GM19025 (cell line): Measurements from ENCODE around the gene TAF5L.
"Not testable (repeated sequence)": the region's sequence is repeated elsewhere in the genome, so short reads cannot be mapped to it uniquely, and the experiment has no call there.

ENCODE experiments used
- ATAC-seq: cut with Tn5 transposase; IDR thresholded peaks from one replicate; pipeline ENCODE4 v1.9.1; 2021; ENCODE audit warnings: mild to moderate bottlenecking, low read depth, moderate library complexity; ENCODE audit not compliant: unreplicated experiment

TAF5L gene

DNA sequence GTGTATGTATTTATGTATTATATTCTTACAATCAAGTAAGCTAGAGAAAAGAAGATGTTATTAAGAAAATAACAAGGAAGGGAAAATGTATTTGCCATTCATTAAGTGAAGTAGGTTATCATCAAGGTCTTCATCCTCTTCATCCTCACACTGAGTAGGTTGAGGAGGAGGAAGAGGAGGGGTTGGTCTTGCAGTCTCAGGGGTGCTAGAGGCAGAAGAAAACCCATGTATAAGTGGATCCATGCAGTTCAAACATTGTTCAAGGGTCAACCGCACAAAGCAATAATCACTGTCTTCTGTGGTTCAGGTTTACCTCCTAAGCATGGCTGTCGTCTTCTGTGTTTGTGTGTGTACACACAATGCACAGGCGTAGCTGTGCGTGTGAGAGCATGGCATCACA is 17.0 kb upstream of the TAF5L start:
- no peak for ATAC-seq

DNA sequence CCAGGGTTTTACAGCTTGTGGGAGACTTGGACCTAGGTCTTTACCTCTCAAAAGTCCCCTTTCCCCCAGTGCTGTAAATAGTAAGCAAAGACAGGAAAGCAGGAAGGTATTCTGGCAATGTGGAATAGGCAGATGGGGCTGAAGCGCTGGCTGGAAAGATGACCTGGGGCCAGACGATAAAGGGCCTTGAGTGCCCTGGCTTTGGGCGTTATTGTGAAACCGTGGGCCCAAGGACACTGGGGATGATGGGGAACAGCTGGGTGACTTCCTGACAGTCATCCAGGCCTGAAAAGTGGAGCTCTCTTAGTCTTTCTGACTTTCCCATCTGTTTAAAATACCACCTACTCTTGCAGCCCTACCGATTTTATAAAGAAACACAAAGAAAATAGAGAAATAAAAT is 16.5 kb upstream of the TAF5L start:
- no peak for ATAC-seq

DNA sequence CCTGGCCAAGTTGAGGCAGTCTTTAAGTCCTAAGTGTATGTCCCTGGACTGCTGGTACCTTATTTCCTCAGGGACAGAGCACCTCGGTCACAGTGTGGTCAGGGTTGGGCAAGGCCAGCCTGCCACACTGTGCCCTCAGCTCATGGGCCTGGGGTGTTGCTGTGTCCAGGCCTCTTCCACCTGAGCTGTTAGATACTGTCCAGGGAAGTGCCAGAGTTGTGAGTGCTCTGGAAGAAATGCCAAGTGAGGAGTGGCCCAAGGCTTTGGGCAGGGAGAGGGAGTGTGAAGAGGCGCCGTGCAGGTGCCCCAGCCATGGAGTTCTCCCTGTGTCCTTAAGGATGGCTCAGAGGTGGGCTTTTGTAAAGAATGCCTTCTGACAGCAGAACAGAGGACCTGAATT is 15.4 kb upstream of the TAF5L start:
- no peak for ATAC-seq

GRCh38 chr1:229640455-229640854 is 14.5 kb upstream of the TAF5L start:
- ATAC-seq: no peak

DNA sequence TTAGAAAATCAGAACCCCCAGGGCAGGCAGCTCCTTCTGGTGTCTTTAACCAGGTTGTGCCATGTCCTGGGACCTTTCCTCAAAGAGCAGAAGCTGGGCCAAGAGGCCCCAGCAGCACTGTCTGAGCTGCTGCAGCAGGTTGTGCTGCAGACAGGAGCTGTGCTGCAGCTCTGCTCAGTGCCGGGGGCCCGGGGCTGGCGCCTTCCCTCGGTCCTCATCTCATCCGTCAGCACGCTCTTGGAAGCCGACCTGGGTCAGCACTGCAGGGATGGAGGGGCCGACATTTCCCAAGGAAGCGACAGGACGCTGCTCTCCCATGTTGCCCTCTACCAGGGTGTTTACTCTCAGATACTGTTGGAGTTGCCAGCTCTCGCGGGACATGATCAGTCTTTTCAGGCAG is 11.8 kb upstream of the TAF5L start:
- no peak for ATAC-seq

- ATAC-seq: no peak
Observed at GRCh38 chr1:229636042-229636441, 10.1 kb upstream of the TAF5L start.

DNA sequence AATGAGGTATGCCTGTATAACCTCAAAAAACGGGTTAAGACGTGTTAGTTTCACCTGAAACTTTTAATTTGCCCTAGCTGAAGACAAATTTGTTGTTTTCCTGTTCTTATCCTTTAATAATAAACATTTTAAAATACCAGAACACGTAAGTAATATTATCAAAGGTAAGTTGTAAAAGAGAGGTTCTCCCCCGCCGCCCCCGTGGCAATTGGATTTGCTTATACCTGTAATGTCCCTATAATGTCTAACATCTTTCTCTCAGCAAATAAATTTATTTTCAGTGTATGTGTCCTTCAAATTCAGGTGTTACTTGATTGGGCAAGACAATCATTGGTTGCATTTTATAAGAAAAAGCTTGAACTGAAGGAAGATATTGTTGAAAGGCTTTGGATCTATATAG is 6.0 kb upstream of the TAF5L start:
- ATAC-seq: no peak

DNA sequence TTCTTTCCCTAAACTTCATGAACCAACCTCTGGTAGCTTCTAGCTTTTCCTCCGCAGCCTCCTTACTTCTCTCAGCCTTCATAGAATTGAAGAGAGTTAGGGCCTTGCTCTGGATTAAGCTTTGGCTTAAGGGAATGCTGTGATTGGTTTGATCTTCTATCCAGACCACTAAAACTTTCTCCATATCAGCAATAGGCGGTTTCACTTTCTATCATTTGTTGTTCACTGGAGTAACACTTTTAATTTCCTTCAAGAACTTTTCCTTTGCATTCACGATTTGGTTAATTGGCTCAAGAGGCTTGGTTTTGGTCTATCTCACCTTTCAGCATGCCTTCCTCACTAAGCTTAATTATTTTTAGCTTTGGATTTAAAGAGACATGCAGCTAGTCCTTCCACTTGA is 5.2 kb upstream of the TAF5L start:
- ATAC-seq: no peak

- ATAC-seq: no peak
Observed at GRCh38 chr1:229629261-229629660, 3.3 kb upstream of the TAF5L start.

DNA sequence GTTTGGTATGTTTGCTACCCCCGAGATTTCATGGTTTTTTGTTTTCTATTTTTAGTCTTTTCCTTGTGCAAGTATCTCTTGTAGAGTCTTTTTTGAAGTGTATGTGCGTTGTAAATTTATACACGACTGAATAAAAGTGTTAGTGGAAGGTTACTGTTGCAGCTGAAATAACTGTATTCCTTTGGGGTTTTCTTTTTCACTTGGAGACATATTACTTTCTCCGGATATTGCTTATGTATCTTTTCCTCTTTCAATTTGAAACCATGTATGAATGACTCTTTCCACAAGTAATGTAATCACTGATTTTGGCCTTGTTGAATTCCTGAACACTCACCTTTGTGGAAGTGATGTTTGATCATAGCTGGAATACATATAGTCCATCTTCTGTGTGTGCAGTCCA is 1.1 kb upstream of the TAF5L start:
- no peak for ATAC-seq

- ATAC-seq: peak; percentile 36
Observed at GRCh38 chr1:229625071-229625914, 629 bp downstream of the TAF5L start.

GRCh38 chr1:229624521-229625070 is 1.3 kb downstream of the TAF5L start:
- ATAC-seq: no peak

DNA sequence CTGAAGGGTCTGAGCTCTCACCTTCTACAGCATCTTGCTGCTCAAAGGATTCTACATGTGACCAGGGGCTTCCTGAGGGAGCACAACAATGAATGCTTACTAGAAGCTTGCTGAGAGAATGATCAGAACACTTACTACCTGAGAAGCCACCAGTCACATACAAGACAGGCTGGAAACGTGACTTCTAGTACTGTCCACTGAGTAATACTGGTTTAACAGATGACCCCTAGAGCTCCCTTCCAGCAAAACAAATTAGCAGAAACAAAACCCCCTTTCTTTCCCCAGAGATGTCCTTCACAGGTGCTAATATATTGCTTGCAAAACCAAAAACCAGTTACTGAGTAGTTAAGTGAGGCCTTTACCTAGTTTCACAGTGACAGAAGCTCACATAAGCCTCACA is 2.1 kb downstream of the TAF5L start:
- ATAC-seq: no peak

DNA sequence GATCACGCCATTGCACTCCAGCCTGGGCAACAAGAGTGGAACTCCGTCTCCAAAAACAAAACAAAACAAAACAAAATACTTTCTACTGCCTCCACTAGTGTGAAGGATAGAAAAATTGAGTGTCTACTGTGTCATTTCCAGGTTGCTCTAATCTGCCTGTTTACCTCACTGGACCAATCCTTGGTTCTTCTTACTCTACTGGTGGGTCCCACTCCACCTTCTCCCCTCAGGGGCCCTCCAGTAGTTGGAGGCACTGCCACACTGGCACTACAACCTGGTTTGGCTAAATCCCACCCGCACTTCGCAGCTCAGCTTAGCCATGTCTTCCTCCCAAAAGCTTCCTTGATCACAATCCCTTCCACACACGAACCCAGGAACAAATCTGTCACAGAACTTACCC is 2.7 kb downstream of the TAF5L start:
- ATAC-seq: no peak

GRCh38 chr1:229622641-229623120 is 3.2 kb downstream of the TAF5L start:
- ATAC-seq: not testable (repeated sequence)

DNA sequence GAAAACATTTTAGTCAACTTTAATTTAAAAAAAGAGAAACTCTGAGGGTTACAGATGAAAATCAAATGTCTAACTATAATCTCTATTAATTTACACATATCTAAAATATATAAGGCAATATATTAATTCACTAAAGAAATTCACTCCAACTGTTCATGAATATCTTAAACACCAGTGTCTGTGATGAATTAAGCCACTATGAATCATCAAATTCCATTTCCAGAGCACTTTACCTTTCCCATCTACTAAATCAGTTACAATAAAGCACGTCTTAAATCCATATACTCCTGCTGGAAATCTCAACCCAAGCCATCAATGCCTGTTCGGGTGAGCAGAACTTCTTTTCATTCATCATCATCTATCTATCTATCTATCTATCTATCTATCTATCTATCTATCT is 4.3 kb downstream of the TAF5L start:
- no peak for ATAC-seq

DNA sequence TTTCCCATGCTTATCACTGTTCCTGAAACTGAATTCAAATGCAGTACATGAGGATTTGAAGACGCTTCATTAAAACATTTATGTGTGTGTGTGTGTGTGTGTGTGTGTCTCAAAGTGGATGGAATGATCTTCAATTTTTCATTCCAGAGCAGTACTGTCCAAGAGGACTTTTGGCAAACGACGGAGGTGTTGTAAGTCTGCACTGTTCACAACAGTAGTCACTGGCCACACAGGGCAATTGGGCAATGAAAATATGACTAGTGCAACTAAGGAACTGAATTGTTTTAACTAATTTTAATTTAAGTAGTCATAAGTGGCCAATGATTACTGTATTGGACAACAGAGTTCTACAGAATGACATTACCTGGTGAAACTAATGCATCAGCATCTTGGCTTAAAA is 5.0 kb downstream of the TAF5L start:
- no peak for ATAC-seq

- ATAC-seq: no peak
Observed at GRCh38 chr1:229619614-229620013, 6.3 kb downstream of the TAF5L start.

DNA sequence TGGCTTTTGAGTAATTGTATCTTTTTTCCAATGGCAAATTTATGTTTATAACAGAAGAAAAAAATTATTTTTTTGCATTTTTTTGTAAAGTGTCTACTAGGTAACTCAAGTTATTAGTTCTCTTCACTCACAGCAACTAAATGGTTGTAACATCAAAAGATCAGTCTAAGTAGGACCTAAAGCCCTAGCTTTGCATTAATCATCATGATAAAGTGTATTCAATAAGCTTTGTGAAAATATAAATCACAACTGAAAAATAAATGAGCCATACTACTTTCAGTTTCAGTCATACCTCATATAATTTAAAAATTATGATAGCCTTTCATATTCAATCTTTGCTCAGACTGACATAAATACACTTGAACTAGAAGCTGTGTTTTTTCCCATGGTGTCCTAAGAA is 6.9 kb downstream of the TAF5L start:
- no peak for ATAC-seq

DNA sequence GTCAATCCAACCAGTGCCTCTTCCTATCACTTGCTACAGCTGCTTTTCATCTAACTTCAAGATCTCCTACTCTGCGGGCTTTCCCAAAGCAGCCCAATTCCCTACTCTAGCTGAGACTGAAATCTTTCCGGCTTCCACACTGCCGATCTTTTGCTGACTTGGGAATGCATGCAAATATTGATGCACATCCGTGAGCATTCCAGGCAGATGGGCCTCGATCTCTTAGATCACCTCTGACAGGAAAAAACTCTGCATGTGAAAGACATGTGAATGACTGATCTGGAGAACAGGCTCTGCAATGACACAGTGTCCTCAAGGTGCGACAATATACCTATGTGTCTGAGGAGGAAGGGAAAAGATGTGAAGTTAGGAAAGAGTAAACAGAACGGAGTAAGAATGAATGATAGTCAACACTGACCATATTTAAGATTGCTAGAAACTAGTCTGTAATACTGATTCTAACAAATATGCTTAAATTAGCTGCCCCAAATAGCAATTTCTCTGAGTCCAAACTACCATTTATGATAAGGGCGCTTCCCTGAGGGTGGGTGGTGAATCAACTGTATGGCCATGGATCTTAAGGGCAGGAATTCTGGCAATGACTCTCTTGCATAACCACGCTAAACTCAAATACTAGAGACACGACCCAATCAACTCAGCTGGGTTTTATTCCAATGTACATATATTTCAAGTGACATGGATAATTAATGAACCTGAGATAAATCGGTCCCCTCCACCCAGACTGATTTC is 8.4 kb downstream of the TAF5L start:
- ATAC-seq: no peak

DNA sequence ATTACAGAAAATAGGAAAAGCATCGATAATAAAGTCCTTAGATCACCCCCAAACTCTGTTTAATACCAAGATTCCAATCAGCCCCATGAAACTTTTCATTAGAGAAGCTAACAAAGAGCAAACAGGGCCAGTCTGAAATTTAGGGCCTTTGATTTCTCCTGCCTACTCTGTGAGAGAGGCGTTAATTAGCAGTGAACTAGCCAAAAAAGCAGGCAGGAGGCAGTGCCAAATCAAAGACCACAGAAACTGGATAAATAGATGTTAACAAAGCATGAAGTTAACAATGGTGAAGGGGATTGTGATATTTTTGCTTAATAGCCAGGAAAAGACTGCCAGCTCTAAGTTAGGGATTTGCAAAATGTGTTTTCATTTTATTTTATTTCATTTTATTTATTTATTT is 11.2 kb downstream of the TAF5L start:
- ATAC-seq: no peak

- ATAC-seq: no peak
Observed at GRCh38 chr1:229613938-229614337, 12.0 kb downstream of the TAF5L start.
